Breast epithelium (tissue), 4 donors: ENCODE results near the gene KLK8. TPM values are rescaled to one million over a fixed set of nuclear protein-coding genes. Genes with fewer than 3 reads are reported as not detected.

Source experiments
- DNase-seq, 2 donors: peaks; one replicate each; pipeline ENCODE4 v3.0.0-alpha.2; 2019; ENCODE audit warnings: low spot score in 2 of 2
- H3K27ac ChIP-seq, 2 donors: fragments of 200-600 bp; sonication (generic) in 1 of 2; one replicate each; pipeline ENCODE4 v1.5.1; 2016 to 2019; ENCODE audit warnings: mild to moderate bottlenecking in 1 of 2
- H3K27me3 ChIP-seq, 2 donors: fragments of 200-600 bp; sonication (generic) in 1 of 2; one replicate each; pipeline versions ENCODE4 v1.5.1 to v1.6.0; 2017 to 2019; ENCODE audit warnings: control low read depth in 1 of 2, mild to moderate bottlenecking in 1 of 2
- H3K36me3 ChIP-seq: fragments of 200-600 bp; one replicate; pipeline ENCODE4 v1.5.1; 2019
- H3K4me1 ChIP-seq, 2 donors: fragments of 200-600 bp; sonication (generic); one replicate each; pipeline ENCODE4 v1.5.1; 2016 to 2019; ENCODE audit warnings: control low read depth in 1 of 2
- H3K4me3 ChIP-seq, 3 donors: fragments of 200-600 bp; sonication (generic); 1 replicate in 2 of 3; 2 replicates in 1 of 3; pipeline ENCODE4 v1.5.1; 2016 to 2019; ENCODE audit warnings: mild to moderate bottlenecking in 3 of 3, moderate library complexity in 2 of 3
- H3K9me3 ChIP-seq, 2 donors: fragments of 200-600 bp; sonication (generic) in 1 of 2; one replicate each; pipeline ENCODE4 v1.5.1; 2016 to 2019; ENCODE audit warnings: control low read depth in 1 of 2
- POLR2A ChIP-seq: fragments of 450-650 bp; IDR thresholded peaks from one replicate; pipeline ENCODE4 v1.6.1; 2016; ENCODE audit warnings: antibody characterized with exemption, mild to moderate bottlenecking, moderate library complexity
- POLR2AphosphoS5 ChIP-seq, 3 donors: sonication (generic); formaldehyde crosslinking; IDR thresholded peaks; one replicate each; pipeline ENCODE4 v1.6.1; 2017; ENCODE audit warnings: antibody characterized with exemption in 3 of 3
- intact Hi-C: fragments of 100-400 bp; cut with DNase I; formaldehyde crosslinking; loops from one replicate; pipeline ENCODE4 v1.15.1; 2023; ENCODE audit warnings: low total_unique reads
- total RNA-seq, 3 donors: library from RNA; depleted of rRNA; stranded (reverse); fragments of >200 nt; gene quantifications; one replicate each; pipeline ENCODE4 v1.1.0, GENCODE V29; 2016
- TF ChIP-seq, protein P1 (sequence below), 3 donors: fragments of 450-650 bp; IDR thresholded peaks; one replicate each; pipeline ENCODE4 v1.5.1; 2016 to 2017; ENCODE audit warnings: antibody characterized with exemption in 3 of 3, mild to moderate bottlenecking in 3 of 3, moderate library complexity in 3 of 3

KLK8 gene
- total RNA-seq, 3 donors from 2014 or later, result 13.4 to 46.2 TPM; not detected in 1

DNA sequence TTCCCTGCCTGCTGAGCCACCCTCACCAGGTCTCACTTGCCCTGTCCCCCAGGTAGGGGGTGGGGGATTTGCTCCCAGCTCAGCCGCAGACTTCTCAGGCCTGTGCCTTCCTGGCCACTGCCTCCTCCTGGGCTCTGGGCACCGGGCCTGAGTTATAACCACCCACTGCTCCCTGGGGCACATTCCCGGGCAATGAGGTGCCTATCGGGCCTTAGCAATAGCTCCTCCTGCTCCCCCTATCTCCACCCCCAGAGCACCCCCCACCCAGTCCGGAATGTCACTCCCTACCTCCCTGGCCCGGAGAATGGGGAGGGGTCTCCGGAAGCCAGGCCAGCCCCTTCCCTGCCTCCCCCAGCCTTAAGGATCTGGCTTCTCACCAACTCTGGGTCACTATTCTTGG lies 48.5 kb downstream of the KLK8 start, which contains the start of gene KLK5:
Gene KLK5, minus strand, starts transcription at position 129 of the 400 bp plus-strand sequence. CDS start 381 bp downstream, outside the sequence.
- no peaks in the 10 kb centered on the region for H3K9me3 ChIP-seq
- peak; percentile 61 to 85 for DNase-seq
- peaks cover 0 to 2% of the 10 kb centered on the region in 2 donors for H3K27me3 ChIP-seq
- H3K4me3 ChIP-seq, result peak within 1 kb of the TSS in 2 of 3 donors; percentile 53 to 61
- TF ChIP-seq POLR2AphosphoS5 (IDR thresholded peaks at IDR 0.05) (peak in 1 of 3 donors; percentile 57), POLR2A (no peak)
- TF ChIP-seq, protein P1, sequence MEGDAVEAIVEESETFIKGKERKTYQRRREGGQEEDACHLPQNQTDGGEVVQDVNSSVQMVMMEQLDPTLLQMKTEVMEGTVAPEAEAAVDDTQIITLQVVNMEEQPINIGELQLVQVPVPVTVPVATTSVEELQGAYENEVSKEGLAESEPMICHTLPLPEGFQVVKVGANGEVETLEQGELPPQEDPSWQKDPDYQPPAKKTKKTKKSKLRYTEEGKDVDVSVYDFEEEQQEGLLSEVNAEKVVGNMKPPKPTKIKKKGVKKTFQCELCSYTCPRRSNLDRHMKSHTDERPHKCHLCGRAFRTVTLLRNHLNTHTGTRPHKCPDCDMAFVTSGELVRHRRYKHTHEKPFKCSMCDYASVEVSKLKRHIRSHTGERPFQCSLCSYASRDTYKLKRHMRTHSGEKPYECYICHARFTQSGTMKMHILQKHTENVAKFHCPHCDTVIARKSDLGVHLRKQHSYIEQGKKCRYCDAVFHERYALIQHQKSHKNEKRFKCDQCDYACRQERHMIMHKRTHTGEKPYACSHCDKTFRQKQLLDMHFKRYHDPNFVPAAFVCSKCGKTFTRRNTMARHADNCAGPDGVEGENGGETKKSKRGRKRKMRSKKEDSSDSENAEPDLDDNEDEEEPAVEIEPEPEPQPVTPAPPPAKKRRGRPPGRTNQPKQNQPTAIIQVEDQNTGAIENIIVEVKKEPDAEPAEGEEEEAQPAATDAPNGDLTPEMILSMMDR (IDR thresholded peaks at IDR 0.05), result no peak
- intact Hi-C loops, result no loop called here
- H3K27ac ChIP-seq, result peak within 1 kb of the TSS; percentile 70 to 86
- H3K4me1 ChIP-seq, result no peaks in the 10 kb centered on the region
- H3K36me3 ChIP-seq, result no peaks in the 10 kb centered on the region

DNA sequence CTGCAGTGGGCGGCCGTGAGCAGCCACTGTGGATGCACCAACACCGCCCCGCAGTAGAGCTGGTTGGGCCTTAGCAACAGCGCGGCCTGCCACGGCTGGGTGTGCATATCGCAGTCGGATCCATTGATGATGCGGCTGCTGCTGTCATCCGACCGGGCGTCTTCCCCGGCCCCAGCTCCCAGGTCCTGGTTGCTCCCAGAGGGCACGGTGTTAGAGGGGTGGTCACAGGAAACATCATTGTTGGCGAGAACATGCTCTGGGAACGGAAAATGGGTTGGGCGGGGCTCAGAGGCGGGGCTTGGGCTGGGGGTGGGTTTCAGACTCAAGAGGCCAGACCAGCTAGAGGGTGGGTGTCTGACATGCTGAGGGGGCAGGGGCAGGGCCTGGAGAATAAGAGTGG lies 51.5 kb downstream of the KLK8 start:
- DNase-seq, result no peak
- H3K36me3 ChIP-seq, result no peaks in the 10 kb centered on the region
- H3K9me3 ChIP-seq, result no peaks in the 10 kb centered on the region
- TF ChIP-seq, protein P1 (IDR thresholded peaks at IDR 0.05), result no peak
- TF ChIP-seq POLR2AphosphoS5 (IDR thresholded peaks at IDR 0.05) (no peak), POLR2A (no peak)
- H3K4me1 ChIP-seq, result no peaks in the 10 kb centered on the region
- intact Hi-C loops, result no loop called here
- no peak overlapping the region for H3K4me3 ChIP-seq
- no peaks in the 10 kb centered on the region for H3K27me3 ChIP-seq
- no peak overlapping the region for H3K27ac ChIP-seq

DNA sequence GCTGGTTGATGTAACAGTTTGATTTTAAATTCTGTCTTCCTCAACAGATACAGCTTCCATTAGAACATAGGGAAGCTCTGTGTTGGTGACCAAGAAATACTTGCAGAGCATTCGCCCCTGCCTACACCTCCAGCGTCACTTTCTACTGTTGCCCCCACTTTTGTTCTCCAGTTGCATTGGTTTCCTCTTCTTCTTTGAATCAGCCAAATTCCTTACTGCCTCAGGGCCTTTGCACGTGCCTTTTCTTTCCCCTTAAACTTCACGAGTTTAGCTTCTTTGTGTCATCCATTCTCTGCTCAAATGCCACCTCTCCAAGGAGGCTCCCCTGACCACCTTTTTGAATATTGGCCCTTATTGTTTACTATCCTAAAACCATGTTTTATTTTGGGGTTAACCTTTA lies 54.3 kb downstream of the KLK8 start:
- Histone ChIP-seq H3K36me3 (no peaks in the 10 kb centered on the region), H3K4me1 (no peaks in the 10 kb centered on the region), H3K4me3 (no peak overlapping the region), H3K27me3 (no peaks in the 10 kb centered on the region), H3K27ac (no peak overlapping the region), H3K9me3 (no peaks in the 10 kb centered on the region)
- no peak for DNase-seq
- TF ChIP-seq, protein P1 (IDR thresholded peaks at IDR 0.05), result no peak
- no peak for TF ChIP-seq POLR2AphosphoS5 (IDR thresholded peaks at IDR 0.05)
- no peak for TF ChIP-seq POLR2A
- intact Hi-C loops, result no loop called here

Other genes starting within 250 kb of the KLK8 start
- not detected for gene GPR32, start 231.1 kb downstream of the KLK8 start, total RNA-seq
- not detected for gene ACP4, start 211.2 kb downstream of the KLK8 start, total RNA-seq
- gene KLK1, start 177.8 kb downstream of the KLK8 start, total RNA-seq, result under 1 TPM in 2 of 3 donors, not detected in 1; 0.33 to 0.44 TPM
- gene KLK15, start 168.0 kb downstream of the KLK8 start, total RNA-seq, result not detected
- 10 to 100 TPM in 1 of 3 donors, under 1 TPM in 1, not detected in 1; 0.32 to 45.2 TPM for gene KLK3, start 146.7 kb downstream of the KLK8 start, total RNA-seq
- 10 to 100 TPM in 1 of 3 donors, under 1 TPM in 2; 0.44 to 14.7 (median 0.48) TPM for gene KLK2, start 128.2 kb downstream of the KLK8 start, total RNA-seq
- gene KLK4, start 90.2 kb downstream of the KLK8 start, total RNA-seq, result not detected
- gene KLK5, start 48.6 kb downstream of the KLK8 start, total RNA-seq, result 100 to 1,000 TPM in 1 of 3 donors, 10 to 100 TPM in 1, not detected in 1; 16.1 to 182 TPM
- gene KLK6, start 32.0 kb downstream of the KLK8 start, total RNA-seq, result 10 to 100 TPM in 1 of 3 donors, under 1 TPM in 1, not detected in 1; 0.98 to 14.8 TPM
- 100 to 1,000 TPM in 1 of 3 donors, 1 to 10 TPM in 1, not detected in 1; 7.5 to 103 TPM for gene KLK7, start 17.7 kb downstream of the KLK8 start, total RNA-seq
- 10 to 100 TPM in 1 of 3 donors, 1 to 10 TPM in 1, not detected in 1; 3.3 to 13.9 TPM for gene KLK10, start 18.1 kb upstream of the KLK8 start, total RNA-seq
- 10 to 100 TPM in 1 of 3 donors, 1 to 10 TPM in 1, not detected in 1; 5.6 to 21.1 TPM for gene KLK11, start 25.0 kb upstream of the KLK8 start, total RNA-seq
- not detected for gene KLK12, start 33.4 kb upstream of the KLK8 start, total RNA-seq
- gene KLK13, start 63.5 kb upstream of the KLK8 start, total RNA-seq, result not detected
- gene KLK14, start 81.3 kb upstream of the KLK8 start, total RNA-seq, result under 1 TPM in 1 of 3 donors, not detected in 2; 0.98 TPM
- gene CTU1, start 106.8 kb upstream of the KLK8 start, total RNA-seq, result 10 to 100 TPM in 1 of 3 donors, 1 to 10 TPM in 2; 5.6 to 10.1 (median 9.2) TPM
- gene SIGLEC9, start 123.3 kb upstream of the KLK8 start, total RNA-seq, result 1 to 10 TPM; 3.4 to 7.0 (median 4.3) TPM
- 1 to 10 TPM in 2 of 3 donors, under 1 TPM in 1; 0.98 to 3.2 (median 1.8) TPM for gene SIGLEC7, start 140.7 kb upstream of the KLK8 start, total RNA-seq
- 10 to 100 TPM in 1 of 3 donors, 1 to 10 TPM in 2; 2.9 to 17.1 (median 6.3) TPM for gene CD33, start 223.5 kb upstream of the KLK8 start, total RNA-seq
- gene SIGLECL1, start 249.5 kb upstream of the KLK8 start, total RNA-seq, result not detected